HG03064 (cell line): ENCODE measurements around the gene NABP1.
A peak's percentile ranks its signal among the peaks of the same experiment; 100 is the strongest.

ENCODE experiments used
- ATAC-seq: cut with Tn5 transposase; IDR thresholded peaks from one replicate; pipeline ENCODE4 v1.9.1; 2021; ENCODE audit warnings: low read depth; ENCODE audit not compliant: unreplicated experiment

Gene NABP1

DNA sequence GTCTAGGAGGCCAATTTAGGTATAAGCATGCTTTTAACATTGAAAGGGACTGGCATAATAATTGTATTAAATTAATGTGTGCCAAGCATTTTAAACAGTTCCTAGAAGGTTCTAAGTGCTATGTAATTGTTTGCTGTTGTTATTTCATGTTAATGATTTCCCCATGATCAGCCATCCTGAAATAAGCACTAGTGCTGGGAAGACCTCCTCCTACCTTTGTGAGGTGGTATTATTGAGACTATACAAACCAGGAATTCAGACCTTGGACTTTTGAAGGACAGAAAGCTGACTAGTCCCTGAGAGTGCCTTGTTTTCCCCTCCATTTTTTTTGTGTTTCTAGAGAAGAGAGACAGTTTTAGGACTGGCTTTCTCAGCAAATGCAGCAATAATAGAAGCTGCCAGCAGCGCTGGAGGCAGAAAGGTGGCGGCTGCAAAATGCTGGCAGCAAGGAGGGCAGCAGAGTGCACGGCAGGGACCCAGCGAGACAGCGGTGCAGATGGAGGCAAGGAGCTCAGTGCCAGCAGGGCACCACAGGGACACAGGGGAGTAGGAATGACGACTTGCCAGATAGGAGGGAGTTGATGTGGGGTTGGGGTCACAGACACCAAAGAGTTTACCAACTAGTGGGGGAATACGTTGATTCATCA lies 25.3 kb downstream of the NABP1 start:
- ATAC-seq = no peak

- ATAC-seq = no peak
Measured at GRCh38 chr2:191705084-191705483, 27.1 kb downstream of the NABP1 start.

- no peak for ATAC-seq
Measured at GRCh38 chr2:191705701-191706100, 27.8 kb downstream of the NABP1 start.

DNA sequence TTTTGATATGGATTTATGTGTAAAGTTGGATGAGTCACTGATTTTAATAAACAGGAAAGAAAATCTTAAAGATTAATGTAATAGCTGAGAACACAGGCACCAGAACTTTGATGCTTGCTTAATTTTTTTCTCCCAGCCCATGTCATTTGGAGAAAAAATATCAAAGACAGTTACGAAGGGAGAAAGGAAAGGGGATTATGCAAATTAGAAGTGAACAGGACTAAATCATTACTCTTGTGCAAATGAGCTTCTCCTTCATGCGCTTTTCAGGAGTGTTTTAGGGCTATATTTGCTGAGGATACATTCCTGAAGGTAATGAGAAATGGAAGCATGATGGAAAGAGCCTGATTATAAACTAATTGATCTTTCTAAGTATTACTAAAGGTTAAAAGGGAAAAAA lies 28.9 kb downstream of the NABP1 start:
- no peak for ATAC-seq

DNA sequence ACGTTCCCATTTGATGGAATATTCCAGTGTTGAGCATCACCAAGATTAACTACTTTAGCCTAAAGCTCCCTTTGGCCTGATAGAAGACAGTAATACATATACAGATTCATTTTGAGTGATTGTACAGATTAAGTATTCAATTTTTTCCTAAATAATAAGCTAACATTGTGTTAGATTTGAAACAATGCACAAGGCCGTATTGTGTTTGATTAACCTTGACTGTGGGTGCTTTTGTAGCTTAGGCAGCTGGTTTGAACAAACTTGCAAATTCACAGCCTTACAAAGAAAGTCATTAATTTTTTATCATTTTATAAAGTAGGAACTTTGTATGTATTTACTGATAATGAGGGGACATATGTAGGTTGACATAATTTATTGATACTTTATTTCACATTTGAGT lies 29.6 kb downstream of the NABP1 start:
- ATAC-seq = no peak

GRCh38 chr2:191710411-191710900 lies 32.5 kb downstream of the NABP1 start:
- ATAC-seq = no peak

GRCh38 chr2:191711621-191712020 lies 33.7 kb downstream of the NABP1 start:
- no peak for ATAC-seq

DNA sequence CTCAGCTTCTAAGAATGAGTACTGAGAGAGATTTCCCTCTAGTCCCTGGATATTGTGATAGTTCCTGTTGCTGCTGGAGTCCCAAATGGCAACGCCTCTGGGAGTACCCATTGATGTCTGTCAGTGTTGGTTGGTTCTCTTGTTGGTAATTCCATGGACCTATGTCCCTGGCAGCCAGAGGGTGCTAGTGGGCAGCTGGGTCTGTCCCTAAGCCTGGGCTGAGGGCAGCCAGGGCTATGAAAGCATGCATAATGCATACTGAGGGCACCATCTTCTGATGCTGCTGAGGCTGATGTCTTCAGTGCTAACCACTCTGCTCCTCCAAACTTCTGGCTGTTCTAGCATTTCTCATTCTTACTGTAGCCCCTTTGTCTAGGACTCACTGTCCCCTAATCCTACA lies 35.9 kb downstream of the NABP1 start:
- no peak for ATAC-seq

- ATAC-seq = no peak
Measured at GRCh38 chr2:191714925-191715324, 37.0 kb downstream of the NABP1 start.

- no peak for ATAC-seq
Measured at GRCh38 chr2:191715471-191715870, 37.5 kb downstream of the NABP1 start.

DNA sequence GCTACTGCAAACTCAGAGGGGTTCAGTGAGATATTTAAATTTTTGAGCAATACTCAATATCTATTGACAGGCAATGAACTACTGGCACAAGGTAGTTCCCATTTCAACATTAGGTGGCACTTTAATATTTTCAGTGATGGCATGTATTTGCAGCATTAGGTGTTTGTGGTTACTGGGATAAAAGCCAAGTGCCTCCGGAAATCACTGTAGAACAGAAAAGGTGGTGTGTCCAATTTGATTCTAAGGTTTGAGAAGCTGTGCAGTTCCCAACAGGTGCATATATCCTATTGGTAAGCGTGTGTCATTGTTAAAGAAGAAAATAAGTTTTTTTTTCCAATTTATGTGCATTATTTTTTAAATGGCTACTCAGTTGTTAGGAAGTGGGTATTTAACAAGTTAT lies 41.3 kb downstream of the NABP1 start:
- no peak for ATAC-seq

- ATAC-seq = no peak
Measured at GRCh38 chr2:191719938-191720337, 42.0 kb downstream of the NABP1 start.

- no peak for ATAC-seq
Measured at GRCh38 chr2:191721331-191721730, 43.4 kb downstream of the NABP1 start.

DNA sequence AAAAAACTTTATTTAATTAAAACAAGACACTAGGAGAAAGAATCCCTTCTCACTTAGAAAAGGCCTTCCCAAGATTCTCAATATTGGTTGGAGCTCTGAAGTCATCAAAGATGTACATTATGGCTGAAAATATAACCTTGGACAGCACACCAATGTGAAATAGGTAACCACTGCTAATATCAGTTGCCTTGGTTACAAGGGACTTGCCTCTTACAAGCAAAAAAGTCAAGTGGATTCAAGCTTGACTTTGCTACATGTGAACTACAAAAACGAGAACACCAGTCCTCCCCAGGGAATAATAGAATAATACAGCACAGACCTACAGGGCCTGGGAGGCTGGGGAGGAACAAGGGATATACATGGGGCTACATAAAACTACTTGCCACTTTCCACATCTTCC lies 46.1 kb downstream of the NABP1 start:
- peak; percentile 85 for ATAC-seq

- no peak for ATAC-seq
Measured at GRCh38 chr2:191728750-191729624, 51.1 kb downstream of the NABP1 start.

GRCh38 chr2:191730263-191730662 lies 52.3 kb downstream of the NABP1 start:
- no peak for ATAC-seq
